GM21528 (cell line): ENCODE data around the gene FBN1.

Experiments
- ATAC-seq: cut with Tn5 transposase; IDR thresholded peaks from one replicate; pipeline ENCODE4 v1.9.1; 2021; ENCODE audit warnings: mild to moderate bottlenecking, moderate library complexity; ENCODE audit not compliant: unreplicated experiment, low FRiP score

The FBN1 gene

GRCh38 chr15:48477795-48478360 lies 167.6 kb downstream of the FBN1 start:
- ATAC-seq = no peak

GRCh38 chr15:48475600-48476395 lies 169.7 kb downstream of the FBN1 start:
- ATAC-seq = no peak

- no peak for ATAC-seq
Observed at GRCh38 chr15:48473667-48474066, 171.8 kb downstream of the FBN1 start.

- no peak for ATAC-seq
Observed at GRCh38 chr15:48472756-48473155, 172.8 kb downstream of the FBN1 start.

- ATAC-seq = no peak
Observed at GRCh38 chr15:48471073-48471472, 174.4 kb downstream of the FBN1 start.

- no peak for ATAC-seq
Observed at GRCh38 chr15:48470096-48470495, 175.4 kb downstream of the FBN1 start.

GRCh38 chr15:48469681-48470080 lies 175.8 kb downstream of the FBN1 start:
- no peak for ATAC-seq

- ATAC-seq = no peak
Observed at GRCh38 chr15:48469271-48469670, 176.2 kb downstream of the FBN1 start.

- no peak for ATAC-seq
Observed at GRCh38 chr15:48467801-48468200, 177.7 kb downstream of the FBN1 start.

- ATAC-seq = no peak
Observed at GRCh38 chr15:48466820-48467219, 178.7 kb downstream of the FBN1 start.

- no peak for ATAC-seq
Observed at GRCh38 chr15:48466079-48466478, 179.4 kb downstream of the FBN1 start.

GRCh38 chr15:48465410-48465809 lies 180.1 kb downstream of the FBN1 start:
- no peak for ATAC-seq

- no peak for ATAC-seq
Observed at GRCh38 chr15:48463366-48463880, 182.1 kb downstream of the FBN1 start.

GRCh38 chr15:48462688-48463087 lies 182.8 kb downstream of the FBN1 start:
- no peak for ATAC-seq

GRCh38 chr15:48459571-48460442 lies 185.7 kb downstream of the FBN1 start:
- ATAC-seq = no peak

GRCh38 chr15:48458876-48459275 lies 186.6 kb downstream of the FBN1 start:
- no peak for ATAC-seq

- ATAC-seq = no peak
Observed at GRCh38 chr15:48456134-48456533, 189.4 kb downstream of the FBN1 start.

- ATAC-seq = no peak
Observed at GRCh38 chr15:48451736-48452135, 193.8 kb downstream of the FBN1 start.

GRCh38 chr15:48451241-48451640 lies 194.3 kb downstream of the FBN1 start:
- no peak for ATAC-seq

GRCh38 chr15:48449734-48450133 lies 195.8 kb downstream of the FBN1 start:
- ATAC-seq = no peak

- no peak for ATAC-seq
Observed at GRCh38 chr15:48447657-48448056, 197.9 kb downstream of the FBN1 start.
